Measurements from ENCODE around the gene KAT6B.

The KAT6B gene

DNA sequence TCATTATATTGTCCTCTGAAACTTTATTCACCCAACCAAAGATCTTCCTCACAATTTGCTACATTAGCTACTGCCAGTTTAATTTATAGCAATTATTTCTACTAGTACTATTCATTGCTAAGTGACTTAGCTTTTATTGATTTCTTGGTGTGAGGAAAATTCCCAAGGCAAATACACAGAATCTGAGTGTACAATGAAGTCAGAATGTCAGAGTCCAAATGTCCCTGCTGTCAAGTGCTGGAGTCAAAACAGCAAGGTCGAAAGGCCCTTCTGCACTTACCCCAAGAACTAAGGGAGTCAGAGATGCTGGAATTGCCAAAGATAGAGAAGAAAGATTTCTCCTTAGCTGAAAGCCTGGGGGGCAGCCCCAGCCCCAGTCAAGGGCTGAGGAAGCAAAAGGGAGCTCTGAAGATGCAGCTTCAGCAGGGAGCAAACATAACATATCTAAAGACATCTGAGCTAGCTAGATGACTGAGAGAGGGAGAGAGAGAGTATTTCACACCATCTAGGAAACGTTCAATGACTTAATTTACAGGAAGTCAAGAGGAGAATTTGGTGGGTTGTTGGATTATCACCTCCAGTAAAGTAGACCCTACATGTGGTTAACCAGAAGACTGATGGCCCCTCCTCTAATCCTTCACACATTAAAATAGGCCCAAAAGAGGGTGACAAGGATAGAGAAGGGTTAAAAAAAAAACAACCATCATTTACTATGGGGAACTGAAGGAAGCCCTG, 248.5 kb downstream of the KAT6B start:
- no peak for DNase-seq

GRCh38 chr10:75076348-75076747, 249.9 kb downstream of the KAT6B start:
- no peak for DNase-seq

DNA sequence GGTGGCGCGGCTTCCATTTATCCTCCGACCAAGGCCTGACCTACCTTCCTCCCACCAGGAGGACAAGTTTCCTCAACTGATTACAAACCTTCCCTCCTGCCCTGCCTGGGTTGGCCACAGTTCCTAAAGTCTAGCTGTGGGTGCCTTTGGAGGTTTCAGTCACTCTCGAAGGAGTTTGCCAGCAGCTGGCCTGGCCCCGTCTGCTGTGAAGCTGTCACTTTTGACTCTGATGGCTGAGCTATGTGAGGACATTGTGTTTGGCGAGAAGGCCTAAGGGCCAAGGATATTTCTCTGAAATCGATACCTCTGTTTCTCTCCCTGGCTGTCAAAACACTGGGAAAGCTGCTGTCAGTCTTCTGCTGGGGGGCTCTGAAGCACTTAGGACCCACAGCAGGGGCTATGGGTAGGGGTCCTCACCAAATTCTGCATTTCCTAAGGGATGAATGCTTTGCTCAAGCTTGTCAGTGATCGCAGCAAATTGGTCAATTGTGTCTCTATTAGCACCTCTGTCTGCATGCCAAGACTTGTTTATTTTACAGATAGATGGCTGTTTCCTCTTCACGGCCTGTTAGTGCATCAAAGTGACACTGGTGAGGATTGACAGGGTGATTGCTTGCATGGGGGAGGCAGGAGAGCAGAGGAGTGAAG, 253.2 kb downstream of the KAT6B start:
- no peak for DNase-seq

GRCh38 chr10:75080554-75080953, 254.2 kb downstream of the KAT6B start:
- no peak for DNase-seq

DNA sequence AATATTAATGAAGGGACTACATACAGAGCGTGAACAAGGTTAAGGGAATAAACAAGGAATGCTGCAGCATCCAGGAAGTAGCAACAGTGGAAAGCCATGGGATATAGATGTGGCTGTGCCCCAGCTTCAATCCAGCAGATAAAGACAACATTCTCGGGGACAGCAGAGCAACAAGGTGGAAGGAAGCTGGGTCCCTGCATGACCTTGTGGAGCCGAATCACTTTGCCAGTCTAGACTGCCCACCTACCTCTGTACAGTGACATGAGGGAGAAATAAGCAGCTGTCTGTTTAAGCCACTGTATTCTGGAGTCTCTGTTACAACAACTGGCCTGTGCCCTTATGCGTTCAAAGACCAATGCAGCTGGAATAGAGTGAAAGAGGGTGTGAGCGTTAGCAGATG, 255.0 kb downstream of the KAT6B start:
- no peak for DNase-seq

Measured in 8988T (cell line).